Astrocyte of the cerebellum (primary cell): ENCODE results near the gene SHISA6.

ENCODE experiments used
- DNase-seq: peaks from one replicate; pipeline ENCODE4 v3.0.0-alpha.2; 2011; ENCODE audit warnings: low read depth
- H3K4me3 ChIP-seq: 2 replicates; pipeline ENCODE4 v1.5.1; 2011; ENCODE audit warnings: mild to moderate bottlenecking, low read depth, low read length, moderate library complexity
- in situ Hi-C: cut with HindIII; loops from 2 replicates; pipeline ENCODE4 v1.10.0; 2017; ENCODE audit warnings: low sequenced_read_pairs
- TF ChIP-seq, protein P1 (sequence below): IDR thresholded peaks from 2 replicates; pipeline ENCODE4 v1.5.1; 2012; ENCODE audit warnings: low read length, low read depth, moderate library complexity, mild to moderate bottlenecking; ENCODE audit errors: missing control alignments

Gene SHISA6

DNA sequence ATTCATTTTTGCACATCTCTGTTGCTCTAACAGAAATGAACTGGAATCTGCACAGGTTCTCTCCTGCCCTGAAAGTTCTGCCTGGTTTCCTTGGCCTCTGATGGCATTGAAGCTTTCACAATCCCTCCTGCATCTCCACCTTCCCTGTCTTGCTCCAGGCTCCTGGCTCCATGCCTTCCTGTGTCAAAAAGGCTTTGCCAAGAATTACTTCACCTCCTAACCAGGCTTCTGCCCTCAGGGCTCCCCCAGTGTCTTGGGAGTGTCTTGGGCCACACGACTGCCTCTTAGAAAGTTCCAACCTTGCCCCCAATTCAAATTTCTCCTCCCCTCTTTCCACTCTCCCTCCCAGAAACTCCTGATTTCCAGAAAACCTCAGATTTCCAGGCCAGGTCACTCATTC, 320.3 kb downstream of the SHISA6 start:
- no peak overlapping the region for H3K4me3 ChIP-seq
- DNase-seq, result no peak
- TF ChIP-seq, protein P1, sequence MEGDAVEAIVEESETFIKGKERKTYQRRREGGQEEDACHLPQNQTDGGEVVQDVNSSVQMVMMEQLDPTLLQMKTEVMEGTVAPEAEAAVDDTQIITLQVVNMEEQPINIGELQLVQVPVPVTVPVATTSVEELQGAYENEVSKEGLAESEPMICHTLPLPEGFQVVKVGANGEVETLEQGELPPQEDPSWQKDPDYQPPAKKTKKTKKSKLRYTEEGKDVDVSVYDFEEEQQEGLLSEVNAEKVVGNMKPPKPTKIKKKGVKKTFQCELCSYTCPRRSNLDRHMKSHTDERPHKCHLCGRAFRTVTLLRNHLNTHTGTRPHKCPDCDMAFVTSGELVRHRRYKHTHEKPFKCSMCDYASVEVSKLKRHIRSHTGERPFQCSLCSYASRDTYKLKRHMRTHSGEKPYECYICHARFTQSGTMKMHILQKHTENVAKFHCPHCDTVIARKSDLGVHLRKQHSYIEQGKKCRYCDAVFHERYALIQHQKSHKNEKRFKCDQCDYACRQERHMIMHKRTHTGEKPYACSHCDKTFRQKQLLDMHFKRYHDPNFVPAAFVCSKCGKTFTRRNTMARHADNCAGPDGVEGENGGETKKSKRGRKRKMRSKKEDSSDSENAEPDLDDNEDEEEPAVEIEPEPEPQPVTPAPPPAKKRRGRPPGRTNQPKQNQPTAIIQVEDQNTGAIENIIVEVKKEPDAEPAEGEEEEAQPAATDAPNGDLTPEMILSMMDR, result no peak
- in situ Hi-C loops, result no loop called here

DNA sequence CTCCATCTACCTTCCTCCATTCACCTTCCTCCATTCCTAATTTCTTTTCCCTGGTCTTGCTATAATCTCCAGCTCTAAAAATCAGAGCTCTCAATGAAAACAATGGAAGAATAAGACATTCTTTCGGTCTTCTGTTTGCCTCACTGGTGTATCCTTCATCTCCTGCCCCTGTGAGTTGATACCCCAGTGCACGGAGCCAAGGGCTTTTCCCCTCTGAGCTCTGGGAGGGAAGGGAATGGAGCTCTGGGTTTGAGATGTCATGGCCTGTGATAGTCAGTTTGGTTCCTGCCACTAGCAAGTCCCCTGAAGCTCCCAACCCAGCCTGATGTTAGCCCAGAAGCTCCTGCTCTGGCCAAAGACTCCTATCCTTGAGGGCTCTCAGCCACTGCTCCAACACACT, 320.7 kb downstream of the SHISA6 start:
- in situ Hi-C loops, result no loop called here
- H3K4me3 ChIP-seq, result no peak overlapping the region
- TF ChIP-seq, protein P1, result no peak
- DNase-seq, result no peak

DNA sequence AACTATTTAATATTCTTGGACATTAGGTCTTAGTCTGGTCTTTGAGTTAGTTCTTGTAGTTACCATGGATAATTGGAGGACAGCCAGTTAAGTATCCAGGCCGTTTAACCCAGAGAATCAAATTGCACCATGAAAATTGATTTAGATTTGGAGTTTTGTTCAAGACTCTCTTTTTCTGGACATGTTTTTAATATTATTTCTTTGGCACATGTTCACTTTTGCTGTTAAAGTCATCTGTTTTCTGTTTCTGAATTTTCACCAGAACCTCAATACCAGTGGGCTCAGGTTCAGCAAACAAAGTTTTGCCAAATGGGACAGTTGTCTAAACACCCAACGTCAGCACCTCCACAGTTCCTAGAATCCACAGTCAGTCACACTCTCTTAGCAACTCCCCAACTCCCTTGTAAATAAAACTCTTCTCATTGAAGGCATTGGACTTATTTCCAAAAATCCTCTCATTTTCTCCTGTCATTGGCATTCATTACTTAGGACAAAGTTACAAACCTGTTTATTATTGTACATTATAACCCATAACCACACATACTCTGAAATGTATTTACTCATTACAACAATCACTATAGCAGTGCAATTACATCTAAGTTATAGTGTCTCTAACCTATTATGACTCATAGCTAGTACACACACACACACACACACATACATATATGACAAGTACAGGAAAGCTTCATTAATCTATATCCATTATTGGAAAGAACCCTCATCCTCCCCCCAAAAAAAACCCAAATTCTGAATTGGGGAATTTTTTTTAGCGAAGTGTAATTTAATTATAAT, 323.8 kb downstream of the SHISA6 start:
- DNase-seq, result no peak
- TF ChIP-seq, protein P1, result no peak
- no peak overlapping the region for H3K4me3 ChIP-seq
- in situ Hi-C loops, result no loop called here

DNA sequence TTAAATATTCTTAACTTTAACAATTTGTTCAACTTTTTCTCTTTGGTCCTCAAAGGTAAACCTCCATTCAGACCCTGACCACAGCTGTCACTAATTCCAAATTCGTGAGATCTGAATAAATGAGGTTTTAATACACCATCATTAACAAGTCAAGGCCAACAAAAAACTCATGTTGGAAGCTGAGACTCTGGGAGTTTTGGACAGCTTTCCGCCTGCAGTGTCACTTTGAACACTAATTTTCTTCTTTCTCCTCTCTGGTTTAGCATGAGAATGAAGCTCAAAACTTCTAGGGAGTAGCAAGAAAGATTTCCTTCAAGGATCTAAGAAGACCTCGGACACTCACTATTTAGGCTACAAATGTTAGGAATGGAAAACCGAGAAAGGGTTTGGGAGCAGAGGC, 324.6 kb downstream of the SHISA6 start:
- no peak overlapping the region for H3K4me3 ChIP-seq
- TF ChIP-seq, protein P1, result no peak
- in situ Hi-C loops, result no loop called here
- DNase-seq, result no peak

GRCh38 chr17:11578998-11579397, 338.0 kb downstream of the SHISA6 start:
- no peak overlapping the region for H3K4me3 ChIP-seq
- in situ Hi-C loops, result no loop called here
- DNase-seq, result no peak
- TF ChIP-seq, protein P1, result no peak

DNA sequence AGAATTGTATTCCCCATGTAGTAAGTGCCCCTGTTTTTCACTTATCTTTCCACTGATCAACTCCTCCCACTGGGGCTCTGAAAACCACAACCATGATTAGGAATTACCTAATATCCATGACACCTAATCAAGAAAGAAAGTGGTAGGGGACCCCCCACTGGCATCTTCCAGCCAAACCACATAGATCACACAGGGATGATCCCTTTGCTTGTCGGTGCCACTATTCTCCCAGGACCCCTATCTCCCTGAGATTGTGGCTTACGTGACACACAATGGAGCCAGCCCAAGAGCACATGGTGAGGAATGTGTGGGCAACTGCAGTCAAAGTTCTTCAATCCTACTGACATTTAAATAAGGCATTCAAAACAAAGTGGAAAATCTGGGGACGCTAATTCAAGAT, 339.7 kb downstream of the SHISA6 start:
- in situ Hi-C loops, result no loop called here
- no peak overlapping the region for H3K4me3 ChIP-seq
- TF ChIP-seq, protein P1, result no peak
- no peak for DNase-seq
